K562 (cell line): ENCODE results near the gene DBNL. TPM values are rescaled to one million over a fixed set of nuclear protein-coding genes. Genes with fewer than 3 reads are reported as not detected.

Source experiments
- ARHGAP35 ChIP-seq: fragments of 450-650 bp; IDR thresholded peaks from 2 replicates; pipeline ENCODE4 v1.6.1; 2018; ENCODE audit not compliant: partially characterized antibody
- CCNT2 ChIP-seq: IDR thresholded peaks from 2 replicates; pipeline ENCODE4 v1.6.1; 2011; ENCODE audit warnings: borderline replicate concordance, low read depth, mild to moderate bottlenecking, moderate library complexity, mixed read lengths, low read length; ENCODE audit not compliant: insufficient read length; ENCODE audit errors: extremely low read depth
- DDX20 ChIP-seq: fragments of 450-650 bp; IDR thresholded peaks from 2 replicates; pipeline ENCODE4 v1.6.1; 2016; ENCODE audit warnings: missing genetic modification characterization, low read depth, mild to moderate bottlenecking, missing compliant biosample characterization, moderate library complexity
- GABPB2 ChIP-seq: fragments of 250-450 bp; sonication (Bioruptor Pico); conservative IDR thresholded peaks from 2 replicates; pipeline ENCODE4 v1.5.1; 2021; ENCODE audit warnings: mild to moderate bottlenecking
- HDAC2 ChIP-seq: fragments of 450-650 bp; IDR thresholded peaks from 2 replicates; pipeline ENCODE4 v1.6.1; 2016; ENCODE audit warnings: mild to moderate bottlenecking
- HMG20B ChIP-seq: fragments of 250-450 bp; sonication (Bioruptor Pico); IDR thresholded peaks from 2 replicates; pipeline ENCODE4 v1.5.0; 2021; ENCODE audit warnings: mild to moderate bottlenecking
- HSF4 ChIP-seq: fragments of 250-450 bp; sonication (Bioruptor Pico); IDR thresholded peaks from 2 replicates; pipeline ENCODE4 v2.1.2; 2022; ENCODE audit warnings: mild to moderate bottlenecking, moderate library complexity, borderline replicate concordance
- ILF3 ChIP-seq: fragments of 450-650 bp; IDR thresholded peaks from 2 replicates; pipeline ENCODE4 v1.6.1; 2018; ENCODE audit warnings: antibody characterized with exemption, mild to moderate bottlenecking, moderate library complexity, borderline replicate concordance
- MAFF ChIP-seq: IDR thresholded peaks from 2 replicates; pipeline ENCODE4 v1.6.1; 2012; ENCODE audit warnings: low read length, improper control_type of control experiment
- MAX ChIP-seq: sonication (generic); formaldehyde crosslinking; IDR thresholded peaks from 2 replicates; pipeline ENCODE4 v1.9.0; 2022; ENCODE audit warnings: mild to moderate bottlenecking, missing genetic modification reagents
- MEIS2 ChIP-seq: fragments of 450-650 bp; IDR thresholded peaks from 2 replicates; pipeline ENCODE4 v1.6.1; 2014; ENCODE audit warnings: mild to moderate bottlenecking; ENCODE audit not compliant: partially characterized antibody
- MYBL2 ChIP-seq, 2 experiments: fragments of 450-650 bp in 1 of 2; sonication (generic) in 1 of 2; formaldehyde crosslinking in 1 of 2; IDR thresholded peaks; 2 replicates each; pipeline versions ENCODE4 v1.6.1 to v1.8.1; 2017 to 2022; ENCODE audit warnings: borderline replicate concordance in 1 of 2, inconsistent platforms in 1 of 2, low read depth in 1 of 2, mild to moderate bottlenecking in 1 of 2, missing genetic modification reagents in 1 of 2, moderate library complexity in 1 of 2
- NCOA2 ChIP-seq, 2 experiments: fragments of 450-650 bp; IDR thresholded peaks; 2 replicates each; pipeline ENCODE4 v1.6.1; 2018; ENCODE audit warnings: mild to moderate bottlenecking in 2 of 2, moderate library complexity in 1 of 2; ENCODE audit not compliant: partially characterized antibody in 2 of 2
- NFIX ChIP-seq: fragments of 250-450 bp; sonication (Bioruptor Pico); IDR thresholded peaks from 2 replicates; pipeline ENCODE4 v1.4.0; 2020; ENCODE audit warnings: low read depth, mild to moderate bottlenecking, moderate library complexity
- OTX1 ChIP-seq: fragments of 450-650 bp; formaldehyde crosslinking; IDR thresholded peaks from 2 replicates; pipeline ENCODE4 v1.4.0; 2022; ENCODE audit warnings: mild to moderate bottlenecking
- SP1 ChIP-seq: sonication (generic); formaldehyde crosslinking; IDR thresholded peaks from 2 replicates; pipeline ENCODE4 v1.8.1; 2022; ENCODE audit warnings: mild to moderate bottlenecking, missing genetic modification reagents
- SREBF1 ChIP-seq: fragments of 150-350 bp; IDR thresholded peaks from 2 replicates; pipeline ENCODE4 v1.6.1; 2014; ENCODE audit warnings: antibody characterized with exemption, low read depth, low read length, borderline replicate concordance
- SREBF2 ChIP-seq: sonication (generic); formaldehyde crosslinking; IDR thresholded peaks from 2 replicates; pipeline ENCODE4 v1.4.0; 2020; ENCODE audit warnings: mild to moderate bottlenecking, missing genetic modification reagents
- TAL1 ChIP-seq: fragments of 450-650 bp; IDR thresholded peaks from 2 replicates; pipeline ENCODE4 v1.6.1; 2016; ENCODE audit warnings: mild to moderate bottlenecking
- TBL1XR1 ChIP-seq, 2 experiments: IDR thresholded peaks; 2 replicates each; pipeline ENCODE4 v1.6.1; 2012; ENCODE audit warnings: improper control_type of control experiment in 2 of 2, low read length in 2 of 2, mild to moderate bottlenecking in 1 of 2
- TCF7 ChIP-seq: sonication (generic); IDR thresholded peaks from 2 replicates; pipeline ENCODE4 v1.6.1; 2016; ENCODE audit warnings: antibody characterized with exemption, borderline replicate concordance
- YBX1 ChIP-seq: fragments of 450-650 bp; IDR thresholded peaks from 2 replicates; pipeline ENCODE4 v1.7.1; 2016; ENCODE audit warnings: mild to moderate bottlenecking
- ZBED1 ChIP-seq: IDR thresholded peaks from 2 replicates; pipeline ENCODE4 v1.6.1; 2014
- ZFP30 ChIP-seq: fragments of 250-450 bp; sonication (Bioruptor Pico); IDR thresholded peaks from 2 replicates; pipeline ENCODE4 v1.8.0; 2022; ENCODE audit warnings: moderate library complexity, mild to moderate bottlenecking, inconsistent platforms, borderline replicate concordance
- ZNF699 ChIP-seq: fragments of 250-450 bp; sonication (Bioruptor Pico); IDR thresholded peaks from 2 replicates; pipeline ENCODE4 v1.8.0; 2021; ENCODE audit warnings: mild to moderate bottlenecking, moderate library complexity; ENCODE audit not compliant: insufficient replicate concordance
- polyA plus RNA-seq, 8 experiments: library from polyadenylated mRNA; depleted of rRNA in 4 of 8; stranded (reverse) in 5 of 8; unstranded in 3 of 8; fragments of >200 nt; fragmentation: Nextera tagmentation in 2 of 8; fragmentation: Illumina TruSeq in 1 of 8; extraction: Ambion mirVana in 2 of 8; extraction: Trizol in 1 of 8; gene quantifications; 2 replicates each; pipeline versions ENCODE4 v1.2.1 to v1.2.3, GENCODE V29; 2011 to 2014; ENCODE audit warnings: inconsistent platforms in 1 of 8, missing spikeins in 1 of 8
- total RNA-seq, 7 experiments: library from RNA; depleted of rRNA in 6 of 7; stranded (reverse); fragments of >200 nt in 6 of 7; fragmentation: Illumina TruSeq in 2 of 7; extraction: Trizol in 2 of 7; gene quantifications; 2 replicates each; pipeline versions ENCODE4 v1.2.1 to v1.2.3, GENCODE V29; 2011 to 2021; ENCODE audit warnings: low replicate concordance in 1 of 7
- TF ChIP-seq, protein P1 (sequence below): fragments of 250-450 bp; sonication (Bioruptor Pico); IDR thresholded peaks from 2 replicates; pipeline ENCODE4 v1.5.0; 2021
- TF ChIP-seq, protein P2 (sequence below), 2 experiments: IDR thresholded peaks; 2 replicates each; pipeline ENCODE4 v1.6.1; 2012; ENCODE audit warnings: improper control_type of control experiment in 2 of 2, low read depth in 2 of 2, low read length in 2 of 2, borderline replicate concordance in 1 of 2

Gene DBNL
- total and polyA plus RNA-seq, 9 of the 15 experiments (the other 6 are each of a cell fraction or from before 2014, with no cell fraction given) = 1.9 to 65.1 (median 38.9) TPM

GRCh38 chr7:44082541-44083207 is 38.2 kb downstream of the DBNL start (continued):
- TF ChIP-seq GABPB2 (no peak), YBX1 (no peak), MYBL2 (IDR thresholded peaks at IDR 0.05; ENCODE audit: low read depth) (no peak), MYBL2 (CRISPR knock-in tag; IDR thresholded peaks at IDR 0.05; ENCODE audit: borderline replicate concordance) (no peak), DDX20 (tag) (no peak), HMG20B (CRISPR knock-in tag) (no peak), MAFF (no peak), MAX (CRISPR knock-in tag) (peak; percentile 91), HDAC2 (0 out of 2 replicates have a peak, but pooled peaks have one; percentile 54), NFIX (CRISPR knock-in tag) (no peak), HSF4 (CRISPR knock-in tag) (no peak), ILF3 (no peak), ARHGAP35 (no peak), ZNF699 (CRISPR knock-in tag) (no peak), SREBF1 (no peak), OTX1 (CRISPR knock-in tag) (no peak), NCOA2 (IDR thresholded peaks at IDR 0.05; ENCODE audit: partially characterized antibody in 2 of 2) (no peak), TCF7 (no peak), SREBF2 (CRISPR knock-in tag) (no peak), CCNT2 (peak; percentile 65), TBL1XR1 (IDR thresholded peaks at IDR 0.05; ENCODE audit: low read length in 2 of 2) (no peak), MEIS2 (no peak), ZFP30 (CRISPR knock-in tag) (no peak), TAL1 (no peak), SP1 (CRISPR knock-in tag) (no peak; the same call in none of the 2 replicates), ZBED1 (no peak)
- TF ChIP-seq, protein P1, sequence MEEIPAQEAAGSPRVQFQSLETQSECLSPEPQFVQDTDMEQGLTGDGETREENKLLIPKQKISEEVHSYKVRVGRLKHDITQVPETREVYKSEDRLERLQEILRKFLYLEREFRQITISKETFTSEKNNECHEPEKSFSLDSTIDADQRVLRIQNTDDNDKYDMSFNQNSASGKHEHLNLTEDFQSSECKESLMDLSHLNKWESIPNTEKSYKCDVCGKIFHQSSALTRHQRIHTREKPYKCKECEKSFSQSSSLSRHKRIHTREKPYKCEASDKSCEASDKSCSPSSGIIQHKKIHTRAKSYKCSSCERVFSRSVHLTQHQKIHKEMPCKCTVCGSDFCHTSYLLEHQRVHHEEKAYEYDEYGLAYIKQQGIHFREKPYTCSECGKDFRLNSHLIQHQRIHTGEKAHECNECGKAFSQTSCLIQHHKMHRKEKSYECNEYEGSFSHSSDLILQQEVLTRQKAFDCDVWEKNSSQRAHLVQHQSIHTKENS (CRISPR knock-in tag) = no peak
- TF ChIP-seq, protein P2, sequence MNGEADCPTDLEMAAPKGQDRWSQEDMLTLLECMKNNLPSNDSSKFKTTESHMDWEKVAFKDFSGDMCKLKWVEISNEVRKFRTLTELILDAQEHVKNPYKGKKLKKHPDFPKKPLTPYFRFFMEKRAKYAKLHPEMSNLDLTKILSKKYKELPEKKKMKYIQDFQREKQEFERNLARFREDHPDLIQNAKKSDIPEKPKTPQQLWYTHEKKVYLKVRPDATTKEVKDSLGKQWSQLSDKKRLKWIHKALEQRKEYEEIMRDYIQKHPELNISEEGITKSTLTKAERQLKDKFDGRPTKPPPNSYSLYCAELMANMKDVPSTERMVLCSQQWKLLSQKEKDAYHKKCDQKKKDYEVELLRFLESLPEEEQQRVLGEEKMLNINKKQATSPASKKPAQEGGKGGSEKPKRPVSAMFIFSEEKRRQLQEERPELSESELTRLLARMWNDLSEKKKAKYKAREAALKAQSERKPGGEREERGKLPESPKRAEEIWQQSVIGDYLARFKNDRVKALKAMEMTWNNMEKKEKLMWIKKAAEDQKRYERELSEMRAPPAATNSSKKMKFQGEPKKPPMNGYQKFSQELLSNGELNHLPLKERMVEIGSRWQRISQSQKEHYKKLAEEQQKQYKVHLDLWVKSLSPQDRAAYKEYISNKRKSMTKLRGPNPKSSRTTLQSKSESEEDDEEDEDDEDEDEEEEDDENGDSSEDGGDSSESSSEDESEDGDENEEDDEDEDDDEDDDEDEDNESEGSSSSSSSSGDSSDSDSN (IDR thresholded peaks at IDR 0.05; ENCODE audit: borderline replicate concordance in 1 of 2, low read depth in 2 of 2, low read length in 2 of 2) = 0 out of 4 replicates have a peak, but pooled peaks of 1 of the 2 experiments have one; percentile 62
